SK-N-SH treated with all-trans-retinoic acid at 6 μM for 48 hours (cell line): ENCODE data around the gene CORT.
"Not testable (repeated sequence)": the region's sequence is repeated elsewhere in the genome, so short reads cannot be mapped to it uniquely, and the experiment has no call there.

Experiments used
- ATAC-seq: fragments of 200-7000 bp; cut with Tn5 transposase; 3 replicates; pipeline ENCODE4 v1.9.1; 2020; ENCODE audit warnings: mild to moderate bottlenecking, moderate library complexity
- ARNTL ChIP-seq: fragments of 450-650 bp; formaldehyde crosslinking; IDR thresholded peaks from 2 replicates; pipeline ENCODE4 v1.5.0; 2020; ENCODE audit warnings: low read depth, mild to moderate bottlenecking, moderate library complexity, borderline replicate concordance
- BACH2 ChIP-seq: fragments of 250-450 bp; sonication (Bioruptor Pico); IDR thresholded peaks from 2 replicates; pipeline ENCODE4 v1.9.0; 2021; ENCODE audit warnings: mild to moderate bottlenecking, borderline replicate concordance
- CSDC2 ChIP-seq: fragments of 250-450 bp; sonication (Bioruptor Pico); IDR thresholded peaks from 2 replicates; pipeline ENCODE4 v1.5.0; 2020; ENCODE audit warnings: mild to moderate bottlenecking, moderate library complexity
- ESRRG ChIP-seq: fragments of 250-450 bp; sonication (Bioruptor Pico); IDR thresholded peaks from 2 replicates; pipeline ENCODE4 v1.6.1; 2021; ENCODE audit warnings: mild to moderate bottlenecking
- GLIS3 ChIP-seq: fragments of 250-450 bp; sonication (Bioruptor Pico); IDR thresholded peaks from 2 replicates; pipeline ENCODE4 v1.5.0; 2020; ENCODE audit warnings: mild to moderate bottlenecking, moderate library complexity
- ISL1 ChIP-seq: fragments of 250-450 bp; sonication (Bioruptor Pico); IDR thresholded peaks from 2 replicates; pipeline ENCODE4 v2.1.2; 2022; ENCODE audit warnings: mild to moderate bottlenecking, moderate library complexity
- OSR1 ChIP-seq: fragments of 250-450 bp; sonication (Bioruptor Pico); IDR thresholded peaks from 2 replicates; pipeline ENCODE4 v1.8.0; 2022; ENCODE audit warnings: moderate library complexity, mild to moderate bottlenecking, inconsistent platforms
- POU6F1 ChIP-seq: fragments of 250-450 bp; sonication (Bioruptor Pico); IDR thresholded peaks from 2 replicates; pipeline ENCODE4 v1.8.0; 2021; ENCODE audit warnings: low read depth, mild to moderate bottlenecking, moderate library complexity, borderline replicate concordance
- PPARA ChIP-seq: fragments of 250-450 bp; sonication (Bioruptor Pico); IDR thresholded peaks from 2 replicates; pipeline ENCODE4 v1.5.0; 2020; ENCODE audit warnings: mild to moderate bottlenecking, borderline replicate concordance
- RARB ChIP-seq: fragments of 250-450 bp; sonication (Bioruptor Pico); IDR thresholded peaks from 2 replicates; pipeline ENCODE4 v1.8.0; 2021; ENCODE audit warnings: mild to moderate bottlenecking, moderate library complexity
- SNAI2 ChIP-seq: fragments of 250-450 bp; sonication (Bioruptor Pico); IDR thresholded peaks from 2 replicates; pipeline ENCODE4 v1.5.0; 2020; ENCODE audit warnings: mild to moderate bottlenecking, moderate library complexity
- TCF4 ChIP-seq: fragments of 250-450 bp; sonication (Bioruptor Pico); IDR thresholded peaks from 2 replicates; pipeline ENCODE4 v1.8.0; 2021; ENCODE audit warnings: mild to moderate bottlenecking, moderate library complexity, borderline replicate concordance
- TOX ChIP-seq: fragments of 250-450 bp; sonication (Bioruptor Pico); IDR thresholded peaks from 2 replicates; pipeline ENCODE4 v1.8.0; 2021; ENCODE audit warnings: mild to moderate bottlenecking, moderate library complexity, borderline replicate concordance
- ZC3H10 ChIP-seq: fragments of 250-450 bp; sonication (Bioruptor Pico); IDR thresholded peaks from 2 replicates; pipeline ENCODE4 v1.5.1; 2021; ENCODE audit warnings: mild to moderate bottlenecking, moderate library complexity
- ZFP3 ChIP-seq: fragments of 250-450 bp; sonication (Bioruptor Pico); IDR thresholded peaks from 2 replicates; pipeline ENCODE4 v1.5.0; 2020; ENCODE audit warnings: mild to moderate bottlenecking, moderate library complexity
- ZNF565 ChIP-seq: fragments of 450-650 bp; formaldehyde crosslinking; conservative IDR thresholded peaks from 2 replicates; pipeline ENCODE4 v1.5.0; 2020; ENCODE audit warnings: low read depth, mild to moderate bottlenecking, moderate library complexity
- ZNF70 ChIP-seq: fragments of 450-650 bp; formaldehyde crosslinking; IDR thresholded peaks from 2 replicates; pipeline ENCODE4 v1.5.0; 2020; ENCODE audit warnings: mild to moderate bottlenecking, moderate library complexity
- ZNF8 ChIP-seq: fragments of 450-650 bp; formaldehyde crosslinking; IDR thresholded peaks from 2 replicates; pipeline ENCODE4 v1.5.0; 2020; ENCODE audit warnings: mild to moderate bottlenecking, moderate library complexity
- TF ChIP-seq, protein P1 (sequence below): fragments of 250-450 bp; sonication (Bioruptor Pico); IDR thresholded peaks from 2 replicates; pipeline ENCODE4 v1.5.0; 2020; ENCODE audit warnings: mild to moderate bottlenecking, moderate library complexity
- TF ChIP-seq, protein P2 (sequence below): fragments of 250-450 bp; sonication (Bioruptor Pico); IDR thresholded peaks from 2 replicates; pipeline ENCODE4 v1.5.1; 2021; ENCODE audit warnings: mild to moderate bottlenecking, moderate library complexity
- TF ChIP-seq, protein P3 (sequence below): fragments of 250-450 bp; sonication (Bioruptor Pico); IDR thresholded peaks from 2 replicates; pipeline ENCODE4 v1.8.0; 2020; ENCODE audit warnings: mild to moderate bottlenecking, moderate library complexity, borderline replicate concordance

CORT gene

GRCh38 chr1:10424651-10425050 is 25.2 kb upstream of the CORT start:
- ATAC-seq: no peak
- TF ChIP-seq, protein P1, sequence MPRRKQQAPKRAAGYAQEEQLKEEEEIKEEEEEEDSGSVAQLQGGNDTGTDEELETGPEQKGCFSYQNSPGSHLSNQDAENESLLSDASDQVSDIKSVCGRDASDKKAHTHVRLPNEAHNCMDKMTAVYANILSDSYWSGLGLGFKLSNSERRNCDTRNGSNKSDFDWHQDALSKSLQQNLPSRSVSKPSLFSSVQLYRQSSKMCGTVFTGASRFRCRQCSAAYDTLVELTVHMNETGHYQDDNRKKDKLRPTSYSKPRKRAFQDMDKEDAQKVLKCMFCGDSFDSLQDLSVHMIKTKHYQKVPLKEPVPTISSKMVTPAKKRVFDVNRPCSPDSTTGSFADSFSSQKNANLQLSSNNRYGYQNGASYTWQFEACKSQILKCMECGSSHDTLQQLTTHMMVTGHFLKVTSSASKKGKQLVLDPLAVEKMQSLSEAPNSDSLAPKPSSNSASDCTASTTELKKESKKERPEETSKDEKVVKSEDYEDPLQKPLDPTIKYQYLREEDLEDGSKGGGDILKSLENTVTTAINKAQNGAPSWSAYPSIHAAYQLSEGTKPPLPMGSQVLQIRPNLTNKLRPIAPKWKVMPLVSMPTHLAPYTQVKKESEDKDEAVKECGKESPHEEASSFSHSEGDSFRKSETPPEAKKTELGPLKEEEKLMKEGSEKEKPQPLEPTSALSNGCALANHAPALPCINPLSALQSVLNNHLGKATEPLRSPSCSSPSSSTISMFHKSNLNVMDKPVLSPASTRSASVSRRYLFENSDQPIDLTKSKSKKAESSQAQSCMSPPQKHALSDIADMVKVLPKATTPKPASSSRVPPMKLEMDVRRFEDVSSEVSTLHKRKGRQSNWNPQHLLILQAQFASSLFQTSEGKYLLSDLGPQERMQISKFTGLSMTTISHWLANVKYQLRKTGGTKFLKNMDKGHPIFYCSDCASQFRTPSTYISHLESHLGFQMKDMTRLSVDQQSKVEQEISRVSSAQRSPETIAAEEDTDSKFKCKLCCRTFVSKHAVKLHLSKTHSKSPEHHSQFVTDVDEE (CRISPR knock-in tag): no peak
- no peak for TF ChIP-seq TOX (CRISPR knock-in tag)
- TF ChIP-seq POU6F1 (CRISPR knock-in tag): no peak
- TF ChIP-seq PPARA (CRISPR knock-in tag): no peak
- TF ChIP-seq ARNTL (CRISPR knock-in tag): no peak
- no peak for TF ChIP-seq BACH2 (CRISPR knock-in tag)
- no peak for TF ChIP-seq TCF4
- TF ChIP-seq, protein P2, sequence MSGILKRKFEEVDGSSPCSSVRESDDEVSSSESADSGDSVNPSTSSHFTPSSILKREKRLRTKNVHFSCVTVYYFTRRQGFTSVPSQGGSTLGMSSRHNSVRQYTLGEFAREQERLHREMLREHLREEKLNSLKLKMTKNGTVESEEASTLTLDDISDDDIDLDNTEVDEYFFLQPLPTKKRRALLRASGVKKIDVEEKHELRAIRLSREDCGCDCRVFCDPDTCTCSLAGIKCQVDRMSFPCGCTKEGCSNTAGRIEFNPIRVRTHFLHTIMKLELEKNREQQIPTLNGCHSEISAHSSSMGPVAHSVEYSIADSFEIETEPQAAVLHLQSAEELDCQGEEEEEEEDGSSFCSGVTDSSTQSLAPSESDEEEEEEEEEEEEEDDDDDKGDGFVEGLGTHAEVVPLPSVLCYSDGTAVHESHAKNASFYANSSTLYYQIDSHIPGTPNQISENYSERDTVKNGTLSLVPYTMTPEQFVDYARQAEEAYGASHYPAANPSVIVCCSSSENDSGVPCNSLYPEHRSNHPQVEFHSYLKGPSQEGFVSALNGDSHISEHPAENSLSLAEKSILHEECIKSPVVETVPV (CRISPR knock-in tag): no peak
- TF ChIP-seq ESRRG (CRISPR knock-in tag): no peak
- no peak for TF ChIP-seq ZFP3 (CRISPR knock-in tag)
- TF ChIP-seq, protein P3, sequence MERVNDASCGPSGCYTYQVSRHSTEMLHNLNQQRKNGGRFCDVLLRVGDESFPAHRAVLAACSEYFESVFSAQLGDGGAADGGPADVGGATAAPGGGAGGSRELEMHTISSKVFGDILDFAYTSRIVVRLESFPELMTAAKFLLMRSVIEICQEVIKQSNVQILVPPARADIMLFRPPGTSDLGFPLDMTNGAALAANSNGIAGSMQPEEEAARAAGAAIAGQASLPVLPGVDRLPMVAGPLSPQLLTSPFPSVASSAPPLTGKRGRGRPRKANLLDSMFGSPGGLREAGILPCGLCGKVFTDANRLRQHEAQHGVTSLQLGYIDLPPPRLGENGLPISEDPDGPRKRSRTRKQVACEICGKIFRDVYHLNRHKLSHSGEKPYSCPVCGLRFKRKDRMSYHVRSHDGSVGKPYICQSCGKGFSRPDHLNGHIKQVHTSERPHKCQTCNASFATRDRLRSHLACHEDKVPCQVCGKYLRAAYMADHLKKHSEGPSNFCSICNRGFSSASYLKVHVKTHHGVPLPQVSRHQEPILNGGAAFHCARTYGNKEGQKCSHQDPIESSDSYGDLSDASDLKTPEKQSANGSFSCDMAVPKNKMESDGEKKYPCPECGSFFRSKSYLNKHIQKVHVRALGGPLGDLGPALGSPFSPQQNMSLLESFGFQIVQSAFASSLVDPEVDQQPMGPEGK (CRISPR knock-in tag): no peak
- no peak for TF ChIP-seq SNAI2 (CRISPR knock-in tag)
- TF ChIP-seq RARB (CRISPR knock-in tag): no peak
- TF ChIP-seq ZC3H10: no peak
- TF ChIP-seq OSR1 (CRISPR knock-in tag): no peak
- TF ChIP-seq GLIS3: no peak
- no peak for TF ChIP-seq ZNF70
- TF ChIP-seq ZNF565 (CRISPR knock-in tag): no peak
- TF ChIP-seq CSDC2 (CRISPR knock-in tag): no peak
- TF ChIP-seq, all 23 proteins: peak for 0

DNA sequence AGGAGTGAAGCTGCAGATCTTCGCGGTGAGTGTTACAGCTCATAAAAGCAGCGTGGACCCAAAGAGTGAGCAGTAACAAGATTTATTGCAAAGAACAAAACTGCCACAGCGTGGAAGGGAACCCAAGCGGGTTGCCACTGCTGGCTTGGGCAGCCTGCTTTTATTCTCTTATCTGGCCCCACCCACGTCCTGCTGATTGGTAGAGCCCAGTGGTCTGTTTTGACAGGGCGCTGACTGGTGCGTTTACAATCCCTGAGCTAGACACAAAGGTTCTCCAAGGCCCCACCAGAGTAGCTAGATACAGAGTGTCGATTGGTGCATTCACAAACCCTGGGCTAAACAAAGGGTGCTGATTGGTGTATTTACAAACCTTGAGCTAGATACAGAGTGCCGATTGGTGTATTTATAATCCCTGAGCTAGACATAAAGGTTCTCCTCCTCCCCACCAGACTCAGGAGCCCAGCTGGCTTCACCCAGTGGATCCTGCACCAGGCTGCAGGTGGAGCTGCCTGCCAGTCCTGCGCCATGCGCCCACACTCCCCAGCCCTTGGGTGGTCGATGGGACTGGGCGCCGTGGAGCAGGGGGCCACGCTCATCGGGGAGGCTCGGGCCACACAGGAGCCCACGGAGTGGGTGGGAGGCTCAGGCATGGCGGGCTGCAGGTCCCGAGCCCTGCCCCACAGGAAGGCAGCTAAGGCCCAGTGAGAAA is 23.9 kb upstream of the CORT start:
- ATAC-seq: not testable (repeated sequence)

- ATAC-seq: not testable (repeated sequence)
Measured at GRCh38 chr1:10426535-10426848, 23.3 kb upstream of the CORT start.

DNA sequence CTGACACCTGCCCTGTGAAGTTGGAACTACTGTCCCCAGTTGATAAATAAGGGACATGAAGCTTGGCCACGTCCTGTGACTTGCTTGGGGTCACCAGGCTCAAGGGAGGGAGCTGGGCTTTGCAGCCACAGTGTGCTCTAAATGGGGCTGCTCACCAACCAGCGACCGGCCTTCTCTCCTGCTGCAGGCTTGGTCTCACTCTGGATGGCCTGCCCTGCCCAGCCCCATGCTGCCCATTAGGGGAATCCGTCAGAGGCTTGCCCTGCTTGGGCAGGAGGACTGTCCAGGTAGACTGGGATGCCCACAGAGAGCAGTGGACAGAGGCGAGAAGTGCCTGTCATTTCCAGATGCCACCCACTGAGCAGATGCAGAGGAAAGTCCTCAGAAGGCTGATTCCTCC is 20.8 kb upstream of the CORT start:
- TF ChIP-seq ZNF8 (no peak), ESRRG (CRISPR knock-in tag) (no peak), PPARA (CRISPR knock-in tag) (no peak), ZNF565 (CRISPR knock-in tag) (no peak), OSR1 (CRISPR knock-in tag) (no peak), ZFP3 (CRISPR knock-in tag) (no peak), GLIS3 (no peak), ZNF70 (no peak), TCF4 (no peak), ARNTL (CRISPR knock-in tag) (no peak), ISL1 (CRISPR knock-in tag) (no peak), SNAI2 (CRISPR knock-in tag) (no peak)
- TF ChIP-seq, protein P2 (CRISPR knock-in tag): no peak
- TF ChIP-seq, protein P1 (CRISPR knock-in tag): no peak
- no peak for ATAC-seq
